GM12878 (cell line): ENCODE data around the gene MS4A14. TPM values are rescaled to one million over a fixed set of nuclear protein-coding genes. Genes with fewer than 3 reads are reported as not detected.
A peak's percentile ranks its signal among the peaks of the same experiment; 100 is the strongest.

ENCODE experiments used
- ATF7 ChIP-seq: fragments of 450-650 bp; IDR thresholded peaks from 2 replicates; pipeline ENCODE4 v1.6.1; 2016; ENCODE audit warnings: low read depth, mild to moderate bottlenecking
- CREM ChIP-seq: IDR thresholded peaks from 2 replicates; pipeline ENCODE4 v1.6.1; 2014; ENCODE audit warnings: antibody characterized with exemption, low read depth
- GATAD2B ChIP-seq: fragments of 450-650 bp; conservative IDR thresholded peaks from 2 replicates; pipeline ENCODE4 v1.6.1; 2017; ENCODE audit warnings: low read depth, mild to moderate bottlenecking, moderate library complexity
- IRF4 ChIP-seq: IDR thresholded peaks from 2 replicates; pipeline ENCODE4 v1.6.1; 2011; ENCODE audit warnings: low read depth, low read length
- JUNB ChIP-seq: IDR thresholded peaks from 2 replicates; pipeline ENCODE4 v1.6.1; 2016; ENCODE audit warnings: antibody characterized with exemption, mild to moderate bottlenecking
- LARP7 ChIP-seq: fragments of 450-650 bp; IDR thresholded peaks from 2 replicates; pipeline ENCODE4 v1.6.1; 2017; ENCODE audit warnings: mild to moderate bottlenecking
- MTA3 ChIP-seq: IDR thresholded peaks from 2 replicates; pipeline ENCODE4 v1.6.1; 2012; ENCODE audit warnings: low read length, inconsistent platforms, borderline replicate concordance
- NBN ChIP-seq: fragments of 450-650 bp; IDR thresholded peaks from 2 replicates; pipeline ENCODE4 v1.6.1; 2016
- NR2C1 ChIP-seq: fragments of 450-650 bp; IDR thresholded peaks from 2 replicates; pipeline ENCODE4 v1.6.1; 2017; ENCODE audit warnings: antibody characterized with exemption, mild to moderate bottlenecking, moderate library complexity
- PBX3 ChIP-seq: IDR thresholded peaks from 2 replicates; pipeline ENCODE4 v1.6.1; 2011; ENCODE audit warnings: mild to moderate bottlenecking, low read depth, low read length, moderate library complexity; ENCODE audit not compliant: insufficient replicate concordance
- RB1 ChIP-seq: fragments of 450-650 bp; formaldehyde crosslinking; IDR thresholded peaks from 2 replicates; pipeline ENCODE4 v1.6.1; 2017; ENCODE audit warnings: mild to moderate bottlenecking, borderline replicate concordance
- RUNX3 ChIP-seq: IDR thresholded peaks from 2 replicates; pipeline ENCODE4 v1.6.1; 2012; ENCODE audit warnings: low read length, inconsistent platforms
- SIN3A ChIP-seq: IDR thresholded peaks from 2 replicates; pipeline ENCODE4 v1.6.1; 2012; ENCODE audit warnings: low read depth, low read length, improper control_type of control experiment
- SREBF1 ChIP-seq: IDR thresholded peaks from 2 replicates; pipeline ENCODE4 v1.6.1; 2012; ENCODE audit warnings: mild to moderate bottlenecking, low read length
- SUZ12 ChIP-seq: fragments of 200-600 bp; sonication (generic); IDR thresholded peaks from one replicate; pipeline ENCODE4 v1.6.1; 2018; ENCODE audit warnings: antibody characterized with exemption, mild to moderate bottlenecking; ENCODE audit not compliant: unreplicated experiment
- TCF12 ChIP-seq: IDR thresholded peaks from 2 replicates; pipeline ENCODE4 v1.6.1; 2011; ENCODE audit warnings: low read depth, mild to moderate bottlenecking, low read length
- TCF3 ChIP-seq: IDR thresholded peaks from 2 replicates; pipeline ENCODE4 v1.6.1; 2012; ENCODE audit warnings: low read depth, mild to moderate bottlenecking, low read length, borderline replicate concordance; ENCODE audit not compliant: insufficient read depth
- ZNF687 ChIP-seq: fragments of 450-650 bp; IDR thresholded peaks from 2 replicates; pipeline ENCODE4 v1.6.1; 2017; ENCODE audit warnings: mild to moderate bottlenecking, moderate library complexity
- polyA plus RNA-seq, 11 experiments: library from polyadenylated mRNA; depleted of rRNA in 4 of 11; unstranded in 6 of 11; stranded (reverse) in 5 of 11; fragments of >200 nt; fragmentation: Nextera tagmentation in 4 of 11; fragmentation: Illumina TruSeq in 1 of 11; extraction: Ambion mirVana in 4 of 11; extraction: Trizol in 1 of 11; gene quantifications; 1 replicate in 1 of 11; 2 replicates in 10 of 11; pipeline versions ENCODE4 v1.2.1 to v1.2.3, GENCODE V29; 2011 to 2016; ENCODE audit warnings: inconsistent platforms in 2 of 11, missing spikeins in 2 of 11, low read depth in 1 of 11
- total RNA-seq, 4 experiments: library from RNA; depleted of rRNA in 3 of 4; stranded (reverse); fragments of >200 nt in 3 of 4; fragmentation: Illumina TruSeq in 1 of 4; extraction: Trizol in 1 of 4; gene quantifications; 2 replicates each; pipeline versions ENCODE4 v1.2.1 to v1.2.3, GENCODE V29; 2013 to 2021
- TF ChIP-seq, protein P1 (sequence below): fragments of 450-650 bp; IDR thresholded peaks from 2 replicates; pipeline ENCODE4 v1.6.1; 2017; ENCODE audit warnings: low read depth, mild to moderate bottlenecking, moderate library complexity
- TF ChIP-seq, protein P2 (sequence below): fragments of 450-650 bp; conservative IDR thresholded peaks from 2 replicates; pipeline ENCODE4 v1.6.1; 2017; ENCODE audit warnings: mild to moderate bottlenecking, moderate library complexity
- TF ChIP-seq, protein P3 (sequence below), 3 experiments: IDR thresholded peaks in 2 of 3; conservative IDR thresholded peaks in 1 of 3; 2 replicates each; pipeline ENCODE4 v1.5.1; 2011; ENCODE audit warnings: low read depth in 3 of 3, low read length in 3 of 3, mild to moderate bottlenecking in 3 of 3, control low read depth in 2 of 3, moderate library complexity in 2 of 3, inconsistent platforms in 1 of 3, mixed read lengths in 1 of 3; ENCODE audit not compliant: control insufficient read depth in 2 of 3, insufficient read depth in 1 of 3; ENCODE audit errors: extremely low read depth in 1 of 3

Gene MS4A14
- total and polyA plus RNA-seq, 10 of the 15 experiments (the other 5 are each of a cell fraction or from before 2014, with no cell fraction given) = 0.13 to 1.0 (median 0.63) TPM; not detected in 1

DNA sequence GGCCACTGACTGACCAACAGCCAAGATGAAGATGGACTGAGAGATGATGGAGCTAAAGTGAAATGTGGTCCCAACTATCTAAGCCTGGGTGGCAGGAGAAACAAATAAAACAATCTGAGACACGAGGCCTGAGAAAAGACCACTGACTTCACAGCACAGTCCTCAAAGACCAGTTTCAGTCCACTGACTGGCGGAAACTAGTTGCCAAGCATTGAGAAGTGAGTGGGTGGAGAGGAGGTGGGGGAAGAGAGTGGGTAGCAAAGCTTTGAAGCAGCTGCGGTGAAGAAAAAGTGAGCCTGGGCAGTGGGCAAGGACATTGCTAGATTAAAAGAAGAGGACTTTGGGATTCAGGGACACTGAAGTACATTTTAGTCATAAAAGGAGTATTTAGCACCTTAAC, 61.3 kb downstream of the MS4A14 start (continued):
- TF ChIP-seq ATF7 = peak; percentile 81
- TF ChIP-seq RUNX3 = peak; percentile 86
- TF ChIP-seq, protein P1, sequence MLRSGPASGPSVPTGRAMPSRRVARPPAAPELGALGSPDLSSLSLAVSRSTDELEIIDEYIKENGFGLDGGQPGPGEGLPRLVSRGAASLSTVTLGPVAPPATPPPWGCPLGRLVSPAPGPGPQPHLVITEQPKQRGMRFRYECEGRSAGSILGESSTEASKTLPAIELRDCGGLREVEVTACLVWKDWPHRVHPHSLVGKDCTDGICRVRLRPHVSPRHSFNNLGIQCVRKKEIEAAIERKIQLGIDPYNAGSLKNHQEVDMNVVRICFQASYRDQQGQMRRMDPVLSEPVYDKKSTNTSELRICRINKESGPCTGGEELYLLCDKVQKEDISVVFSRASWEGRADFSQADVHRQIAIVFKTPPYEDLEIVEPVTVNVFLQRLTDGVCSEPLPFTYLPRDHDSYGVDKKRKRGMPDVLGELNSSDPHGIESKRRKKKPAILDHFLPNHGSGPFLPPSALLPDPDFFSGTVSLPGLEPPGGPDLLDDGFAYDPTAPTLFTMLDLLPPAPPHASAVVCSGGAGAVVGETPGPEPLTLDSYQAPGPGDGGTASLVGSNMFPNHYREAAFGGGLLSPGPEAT = peak; percentile 62
- 0 out of 2 replicates have a peak, but pooled peaks have one; percentile 15 for TF ChIP-seq JUNB
- no peak for TF ChIP-seq SUZ12
- TF ChIP-seq, protein P2, sequence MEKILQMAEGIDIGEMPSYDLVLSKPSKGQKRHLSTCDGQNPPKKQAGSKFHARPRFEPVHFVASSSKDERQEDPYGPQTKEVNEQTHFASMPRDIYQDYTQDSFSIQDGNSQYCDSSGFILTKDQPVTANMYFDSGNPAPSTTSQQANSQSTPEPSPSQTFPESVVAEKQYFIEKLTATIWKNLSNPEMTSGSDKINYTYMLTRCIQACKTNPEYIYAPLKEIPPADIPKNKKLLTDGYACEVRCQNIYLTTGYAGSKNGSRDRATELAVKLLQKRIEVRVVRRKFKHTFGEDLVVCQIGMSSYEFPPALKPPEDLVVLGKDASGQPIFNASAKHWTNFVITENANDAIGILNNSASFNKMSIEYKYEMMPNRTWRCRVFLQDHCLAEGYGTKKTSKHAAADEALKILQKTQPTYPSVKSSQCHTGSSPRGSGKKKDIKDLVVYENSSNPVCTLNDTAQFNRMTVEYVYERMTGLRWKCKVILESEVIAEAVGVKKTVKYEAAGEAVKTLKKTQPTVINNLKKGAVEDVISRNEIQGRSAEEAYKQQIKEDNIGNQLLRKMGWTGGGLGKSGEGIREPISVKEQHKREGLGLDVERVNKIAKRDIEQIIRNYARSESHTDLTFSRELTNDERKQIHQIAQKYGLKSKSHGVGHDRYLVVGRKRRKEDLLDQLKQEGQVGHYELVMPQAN = 0 out of 2 replicates have a peak, but pooled peaks have one; percentile 42
- peak; percentile 3 for TF ChIP-seq PBX3
- TF ChIP-seq TCF3 = no peak
- TF ChIP-seq MTA3 = 0 out of 2 replicates have a peak, but pooled peaks have one; percentile 63
- TF ChIP-seq NR2C1 = no peak
- TF ChIP-seq LARP7 = no peak
- TF ChIP-seq SIN3A = no peak
- no peak for TF ChIP-seq RB1
- no peak for TF ChIP-seq SREBF1
- TF ChIP-seq TCF12 = 0 out of 2 replicates have a peak, but pooled peaks have one; percentile 65
- peak; percentile 80 for TF ChIP-seq NBN
- peak; percentile 24; the same call in 1 of the 2 replicates for TF ChIP-seq GATAD2B
- peak; percentile 57; the same call in 1 of the 2 replicates for TF ChIP-seq IRF4
- TF ChIP-seq ZNF687 = peak; percentile 47; the same call in 1 of the 2 replicates
- 0 out of 2 replicates have a peak, but pooled peaks have one; percentile 46 for TF ChIP-seq CREM
- TF ChIP-seq, protein P3, sequence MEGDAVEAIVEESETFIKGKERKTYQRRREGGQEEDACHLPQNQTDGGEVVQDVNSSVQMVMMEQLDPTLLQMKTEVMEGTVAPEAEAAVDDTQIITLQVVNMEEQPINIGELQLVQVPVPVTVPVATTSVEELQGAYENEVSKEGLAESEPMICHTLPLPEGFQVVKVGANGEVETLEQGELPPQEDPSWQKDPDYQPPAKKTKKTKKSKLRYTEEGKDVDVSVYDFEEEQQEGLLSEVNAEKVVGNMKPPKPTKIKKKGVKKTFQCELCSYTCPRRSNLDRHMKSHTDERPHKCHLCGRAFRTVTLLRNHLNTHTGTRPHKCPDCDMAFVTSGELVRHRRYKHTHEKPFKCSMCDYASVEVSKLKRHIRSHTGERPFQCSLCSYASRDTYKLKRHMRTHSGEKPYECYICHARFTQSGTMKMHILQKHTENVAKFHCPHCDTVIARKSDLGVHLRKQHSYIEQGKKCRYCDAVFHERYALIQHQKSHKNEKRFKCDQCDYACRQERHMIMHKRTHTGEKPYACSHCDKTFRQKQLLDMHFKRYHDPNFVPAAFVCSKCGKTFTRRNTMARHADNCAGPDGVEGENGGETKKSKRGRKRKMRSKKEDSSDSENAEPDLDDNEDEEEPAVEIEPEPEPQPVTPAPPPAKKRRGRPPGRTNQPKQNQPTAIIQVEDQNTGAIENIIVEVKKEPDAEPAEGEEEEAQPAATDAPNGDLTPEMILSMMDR (IDR thresholded peaks at IDR 0.05 in 2 of 3, conservative IDR thresholded peaks at IDR 0.05 in 1 of 3; ENCODE audit: control insufficient read depth in 2 of 3, extremely low read depth in 1 of 3, insufficient read depth in 1 of 3, low read depth in 3 of 3, low read length in 3 of 3) = no peak
